Stimulated activated CD4-positive, alpha-beta T cell treated with anti-CD3 and anti-CD28 coated beads, TNF-alpha, amount 100 ng/mL, for 4 hours (primary cell): ENCODE data around the gene HS3ST5.
"Not testable (repeated sequence)": the region's sequence is repeated elsewhere in the genome, so short reads cannot be mapped to it uniquely, and the experiment has no call there.

Experiments
- DNase-seq, 3 experiments: peaks; one replicate each; pipeline ENCODE4 v3.0.0-alpha.2; 2020; ENCODE audit warnings: low read depth in 3 of 3

HS3ST5 gene

DNA sequence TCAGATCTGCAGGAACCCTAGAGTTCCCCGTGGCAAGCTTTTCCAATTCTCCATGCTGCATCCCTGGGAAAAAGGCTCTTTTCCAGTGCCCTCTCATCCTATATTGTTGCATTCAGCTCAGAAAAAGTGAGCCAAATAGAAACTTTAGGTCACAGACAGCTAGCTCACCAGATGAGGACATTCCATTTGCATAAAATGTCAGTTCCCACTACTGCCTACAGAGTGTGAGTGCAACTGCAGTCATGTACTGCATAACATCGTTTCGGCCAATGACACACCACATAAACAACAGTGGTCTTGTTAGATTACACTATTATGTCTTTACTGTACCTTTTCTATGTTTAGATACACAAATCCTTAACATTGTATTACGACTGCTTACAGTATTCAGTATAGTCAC lies 8.6 kb downstream of the HS3ST5 start:
- no peak for DNase-seq

DNA sequence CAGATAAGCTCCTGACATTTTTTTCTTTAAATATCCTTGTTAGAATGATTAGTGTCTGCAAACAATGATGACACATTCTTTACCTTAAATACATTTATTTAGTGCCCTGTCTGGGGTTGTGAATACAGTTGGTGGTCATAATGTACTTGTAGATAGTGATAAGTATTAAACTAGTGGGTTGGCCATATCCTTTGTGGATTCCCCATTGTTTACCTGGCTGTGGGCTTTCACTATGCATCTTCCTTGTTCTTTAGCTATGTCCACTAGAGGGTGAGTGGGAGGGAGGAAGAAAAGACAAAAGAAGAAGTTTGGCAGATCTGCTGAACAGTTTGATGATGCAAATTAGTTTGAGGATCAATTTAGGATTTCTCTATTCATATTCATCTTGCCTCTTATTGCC lies 15.7 kb downstream of the HS3ST5 start:
- DNase-seq: no peak

DNA sequence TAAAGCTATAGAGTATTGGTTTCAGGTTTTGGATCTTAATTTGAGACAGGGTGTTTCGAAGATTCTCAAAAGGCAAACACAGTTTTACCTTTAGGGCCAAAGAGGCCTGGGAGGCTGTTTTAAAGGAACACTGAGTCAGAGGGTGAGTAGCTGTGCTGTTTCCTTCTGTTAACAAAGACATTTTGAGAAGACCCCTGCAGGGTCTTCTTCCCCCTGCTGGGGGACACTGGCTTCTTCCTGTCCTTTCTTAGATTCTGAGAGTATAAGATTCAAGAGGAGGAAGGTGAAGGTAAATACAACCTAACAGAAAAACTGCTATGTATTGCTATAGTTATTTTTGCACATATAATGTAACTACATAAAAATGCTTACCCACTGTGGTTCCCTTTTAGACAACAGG lies 19.0 kb downstream of the HS3ST5 start:
- DNase-seq: no peak

DNA sequence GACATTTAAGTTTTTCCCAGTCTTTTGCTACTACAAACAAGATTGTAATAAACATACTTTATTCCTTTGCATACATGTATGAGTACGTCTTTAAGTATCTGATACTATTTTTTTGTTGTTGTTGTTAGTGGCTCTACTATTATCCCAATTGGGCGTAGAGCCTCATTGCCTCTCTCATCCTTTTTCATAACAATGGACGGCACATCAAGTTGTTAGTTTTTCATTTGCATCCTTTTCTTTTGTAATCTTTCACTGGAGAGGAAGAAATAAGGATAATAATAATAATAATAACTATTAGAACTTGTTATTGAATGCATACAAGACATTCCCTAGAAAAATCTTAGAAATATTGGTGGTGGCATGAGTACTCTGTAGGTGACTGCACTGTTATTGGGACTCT lies 23.1 kb downstream of the HS3ST5 start:
- no peak for DNase-seq

DNA sequence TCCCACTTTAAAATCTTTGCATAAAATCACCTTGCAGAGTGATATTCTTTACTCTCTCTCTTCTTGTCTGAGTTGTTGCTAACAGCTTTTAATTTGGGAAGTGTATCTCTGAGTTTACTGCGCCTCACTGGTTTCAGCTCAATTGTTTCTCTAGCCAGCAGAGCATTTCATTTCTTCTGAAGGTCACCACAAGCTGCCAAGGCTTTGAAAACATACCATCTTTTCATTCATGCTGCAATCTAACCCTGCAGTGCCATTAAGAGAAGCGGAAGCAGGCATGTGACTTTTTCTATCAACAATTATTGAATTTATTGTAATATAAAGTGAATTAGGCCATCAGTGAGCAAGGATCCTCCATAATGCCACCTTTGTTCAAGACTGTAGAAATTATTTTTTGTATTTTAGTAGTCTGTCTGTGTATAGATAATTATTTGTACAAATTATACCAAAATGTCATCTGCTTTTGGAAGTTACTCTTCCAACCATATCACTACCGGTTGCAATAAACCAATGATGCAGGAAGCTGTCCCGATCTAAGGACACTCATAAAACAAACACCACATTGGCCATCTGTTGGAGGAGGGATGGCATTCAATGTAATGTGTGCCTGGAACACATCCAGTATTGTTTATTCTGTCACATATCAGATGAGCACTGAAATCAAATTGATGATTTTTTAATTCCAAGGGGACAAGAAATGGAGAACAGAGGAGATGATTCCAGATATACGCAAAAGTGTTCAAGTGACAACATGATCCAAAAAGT lies 26.8 kb downstream of the HS3ST5 start:
- no peak for DNase-seq

DNA sequence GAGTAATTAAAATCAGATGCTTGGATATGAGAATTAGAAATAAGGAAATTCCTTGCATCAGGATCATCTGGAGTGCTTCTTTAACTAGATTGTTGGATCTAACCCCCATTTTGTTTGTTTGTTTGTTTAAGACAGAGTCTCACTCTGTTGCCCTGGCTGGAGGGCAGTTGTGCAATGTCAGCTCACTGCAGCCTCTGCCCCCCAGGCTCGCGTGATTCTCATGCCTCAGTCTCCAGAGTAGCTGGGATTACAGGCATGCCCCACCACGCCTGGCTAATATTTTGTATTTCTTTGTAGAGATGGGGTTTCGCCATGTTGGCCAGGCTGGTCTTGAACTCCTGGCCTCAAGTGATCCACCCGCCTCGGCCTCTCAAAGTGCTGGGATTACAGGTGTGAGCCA lies 29.0 kb downstream of the HS3ST5 start:
- DNase-seq: not testable (repeated sequence)

DNA sequence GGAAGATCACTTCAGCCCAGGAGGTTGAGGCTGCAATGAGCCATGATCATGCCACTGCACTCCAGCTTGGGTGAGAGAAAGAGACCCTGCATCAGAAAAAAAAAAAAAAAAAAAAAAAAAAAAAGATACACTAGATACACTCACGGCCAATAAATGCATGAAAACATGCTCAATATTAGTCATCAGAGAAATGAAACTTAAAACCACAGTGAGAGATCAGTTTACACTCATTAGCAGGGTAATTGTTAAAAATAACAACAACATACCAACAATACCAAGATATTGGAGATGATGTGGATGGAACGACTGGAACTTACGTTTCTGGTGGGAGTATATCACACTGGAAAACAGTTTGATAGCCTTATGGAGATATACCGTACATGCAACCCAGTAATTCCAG lies 29.9 kb downstream of the HS3ST5 start:
- DNase-seq: no peak

DNA sequence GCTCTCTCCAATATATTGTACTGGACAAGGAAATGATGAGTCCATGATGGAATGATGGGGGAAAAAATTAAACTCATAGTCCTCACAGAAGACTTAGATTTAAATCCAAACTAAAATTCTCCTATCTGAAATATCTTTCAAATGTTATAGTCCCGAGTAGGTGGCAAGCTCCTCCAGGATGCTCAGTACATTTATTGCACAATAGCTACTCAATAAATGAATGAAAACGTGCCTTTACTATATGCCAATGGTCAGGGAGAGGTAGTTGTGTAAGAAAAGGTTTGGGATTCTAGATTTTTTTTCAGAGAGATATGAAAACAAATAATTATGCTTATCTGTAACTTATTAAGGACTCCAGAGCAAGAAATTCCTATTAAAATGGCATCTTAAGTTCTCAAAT lies 32.8 kb downstream of the HS3ST5 start:
- DNase-seq: no peak

DNA sequence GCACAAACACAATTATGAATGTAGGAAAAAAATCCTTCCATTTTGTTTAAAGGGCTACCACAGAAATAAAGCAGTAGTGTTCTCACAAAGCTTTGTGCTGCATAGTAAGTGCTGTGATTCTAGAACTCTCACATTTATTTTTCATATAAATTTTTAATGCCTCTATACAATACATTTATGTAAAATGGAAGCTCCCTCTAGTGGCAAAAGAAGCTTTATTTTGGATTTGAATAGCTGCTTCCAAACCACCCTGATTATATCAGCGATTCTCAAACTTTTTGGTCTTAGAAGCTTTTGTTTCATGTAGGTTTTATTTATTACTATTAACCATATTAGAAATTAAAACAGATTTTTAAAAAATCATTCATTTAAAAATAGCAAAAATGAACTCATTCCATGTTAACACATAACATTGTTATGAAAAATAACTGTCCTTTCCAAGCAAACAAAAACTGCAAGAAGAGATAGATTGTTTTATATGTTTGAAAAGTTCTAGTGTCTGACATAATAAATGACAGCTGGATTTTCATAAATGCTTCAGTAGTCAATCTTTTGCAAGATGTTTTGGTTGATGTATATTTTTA lies 38.4 kb downstream of the HS3ST5 start:
- DNase-seq: no peak

DNA sequence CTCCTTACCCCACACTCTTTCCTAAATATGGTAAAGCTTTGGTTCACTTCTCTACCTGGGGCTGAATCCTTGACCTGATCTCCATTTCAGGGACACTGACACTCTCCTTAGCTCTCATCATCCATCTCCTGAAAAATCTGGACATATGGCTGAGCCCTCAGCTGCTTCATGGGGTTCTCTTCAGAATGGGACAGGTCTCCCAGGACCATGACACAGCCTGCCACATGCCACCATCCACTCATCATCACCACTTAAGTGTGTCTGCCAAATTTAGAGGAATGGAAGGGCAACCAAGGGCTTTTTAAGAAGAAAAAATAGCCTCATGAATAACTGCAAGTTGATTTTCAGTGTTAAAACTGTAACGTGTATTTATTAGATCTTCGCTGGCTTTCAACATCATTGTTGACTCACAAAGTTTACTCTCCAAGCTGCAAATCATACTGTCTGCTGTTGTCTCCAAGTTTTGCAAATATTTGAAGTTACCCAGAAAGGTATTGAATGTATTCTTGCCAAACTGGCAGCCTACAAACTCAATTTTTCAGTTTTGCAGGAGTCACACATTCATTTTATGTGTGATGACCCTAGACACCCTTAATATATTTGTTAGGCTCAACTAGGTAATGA lies 41.1 kb downstream of the HS3ST5 start:
- no peak for DNase-seq

DNA sequence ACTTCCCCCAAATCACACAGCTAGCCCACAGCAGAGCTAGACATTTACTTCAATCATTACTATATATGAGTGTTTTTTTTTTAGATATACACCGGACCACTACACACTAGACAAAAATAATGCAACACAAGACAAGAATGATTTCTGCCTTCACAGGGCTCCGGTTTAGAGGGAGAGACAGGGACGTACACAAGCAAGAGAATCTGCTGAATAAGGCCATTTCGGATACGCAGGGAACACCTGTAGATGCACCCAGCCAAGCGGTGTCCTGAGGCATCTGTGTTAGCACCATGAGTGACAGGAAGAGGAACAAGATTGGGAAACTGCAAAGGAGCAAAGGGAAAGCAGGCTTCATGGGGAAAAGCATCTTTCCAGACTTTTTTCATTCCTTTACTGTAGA lies 45.7 kb downstream of the HS3ST5 start:
- DNase-seq: no peak

DNA sequence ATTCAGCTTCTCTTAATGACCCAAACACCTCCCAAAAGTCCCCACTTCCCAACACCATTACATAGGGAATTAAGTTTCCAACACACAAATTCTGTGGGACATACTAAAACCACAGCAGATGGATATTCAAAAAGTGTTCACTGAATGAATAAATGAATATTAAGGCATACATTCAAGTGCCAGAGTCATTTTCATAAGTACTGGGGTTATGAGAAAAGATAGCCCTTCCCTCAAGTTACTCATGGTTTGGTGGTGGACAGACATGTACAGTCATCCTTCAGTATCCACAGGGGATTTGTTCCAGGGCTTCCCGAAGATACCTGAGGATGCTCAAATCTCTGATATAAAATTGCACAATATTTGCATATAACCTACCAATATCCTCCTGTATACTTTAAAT lies 50.4 kb downstream of the HS3ST5 start:
- no peak for DNase-seq

DNA sequence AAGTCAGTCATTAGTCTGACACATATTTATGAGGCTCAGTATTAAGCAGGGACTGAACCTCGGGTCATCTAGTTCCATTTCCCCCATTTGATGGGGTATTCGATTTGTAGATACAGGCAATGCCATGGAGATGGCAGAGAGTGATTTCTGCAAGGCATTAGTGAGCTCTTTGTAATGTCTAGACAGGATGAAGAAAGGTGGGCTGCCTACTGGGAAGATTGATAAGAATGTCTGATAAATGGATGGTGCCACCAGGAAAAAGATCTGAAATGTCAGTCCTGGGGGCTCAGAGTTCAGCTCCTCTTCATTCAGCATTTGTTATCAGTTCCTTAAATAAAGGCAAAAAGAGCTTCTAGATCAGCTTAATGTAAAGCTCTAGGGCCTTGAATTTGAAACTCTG lies 51.4 kb downstream of the HS3ST5 start:
- no peak for DNase-seq

DNA sequence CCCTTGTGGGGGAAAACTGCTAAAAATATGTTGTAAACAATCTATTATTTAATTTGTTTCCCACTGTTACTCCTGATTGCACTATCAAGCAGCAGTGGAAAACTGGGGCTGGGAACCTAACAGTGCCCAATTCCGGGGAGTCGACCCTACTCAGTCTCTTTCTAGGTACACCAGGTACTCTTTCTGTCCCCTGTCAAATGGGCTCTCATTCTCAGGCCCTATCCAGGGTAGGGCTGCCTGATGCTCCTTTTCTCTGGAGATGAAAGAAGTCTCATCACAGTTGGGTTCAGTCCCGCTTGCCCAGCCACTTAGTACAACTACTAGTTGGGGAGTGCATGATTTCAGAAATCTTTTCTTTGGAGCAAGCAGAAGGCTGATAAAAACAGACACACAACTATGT lies 52.0 kb downstream of the HS3ST5 start:
- no peak for DNase-seq

DNA sequence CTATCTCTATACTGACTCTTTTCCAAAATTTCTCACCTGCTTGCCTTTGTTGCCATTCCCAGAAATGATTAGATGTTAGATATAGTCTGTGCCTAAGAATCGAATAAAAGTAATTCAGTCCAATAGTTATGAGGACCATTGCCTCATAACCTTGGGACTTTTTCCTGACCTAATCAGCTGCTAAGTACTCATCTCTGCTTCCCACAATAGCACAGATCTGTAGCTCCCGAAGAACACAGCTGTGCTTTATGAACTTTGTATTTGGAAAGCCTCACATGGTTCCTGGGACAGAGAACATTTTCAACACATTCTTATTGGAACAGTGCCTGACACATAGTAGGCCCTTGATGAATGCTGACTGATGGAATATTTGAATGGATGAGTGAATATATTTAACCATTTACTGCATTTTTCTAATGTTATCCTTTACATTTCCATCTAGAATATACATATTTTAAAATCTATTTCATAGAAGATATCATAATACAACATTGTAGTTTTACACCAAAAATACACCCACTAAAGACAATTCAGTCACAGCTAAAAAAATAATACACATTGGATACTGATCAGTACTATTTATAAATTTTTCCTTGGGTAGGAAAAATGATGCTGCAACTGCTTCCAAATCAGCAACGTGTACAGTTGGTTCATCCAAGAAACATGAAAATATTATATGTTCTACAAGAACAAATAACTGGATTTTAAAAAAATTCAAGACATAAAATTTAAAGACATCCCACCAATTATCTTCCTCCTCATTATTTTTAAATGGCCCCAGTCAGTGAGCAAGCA lies 53.9 kb downstream of the HS3ST5 start:
- DNase-seq: no peak

DNA sequence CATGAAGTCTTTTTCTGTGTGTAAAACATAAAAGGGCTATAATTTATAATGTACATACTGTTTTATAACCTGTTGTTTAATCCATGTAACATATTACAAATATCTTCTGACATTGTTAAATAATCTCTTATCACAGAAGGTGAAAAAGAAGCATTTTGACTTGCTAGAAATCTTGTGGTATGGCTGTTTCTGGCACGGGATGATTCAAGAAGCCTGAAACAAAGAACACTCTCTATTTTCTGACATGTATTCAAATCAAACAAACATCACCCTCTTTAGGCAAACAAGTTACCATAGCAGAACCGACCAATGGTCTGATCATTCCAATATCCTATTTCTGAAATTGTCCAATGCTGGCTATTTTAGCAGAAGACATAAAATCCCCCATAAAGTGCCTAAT lies 55.4 kb downstream of the HS3ST5 start:
- DNase-seq: no peak

DNA sequence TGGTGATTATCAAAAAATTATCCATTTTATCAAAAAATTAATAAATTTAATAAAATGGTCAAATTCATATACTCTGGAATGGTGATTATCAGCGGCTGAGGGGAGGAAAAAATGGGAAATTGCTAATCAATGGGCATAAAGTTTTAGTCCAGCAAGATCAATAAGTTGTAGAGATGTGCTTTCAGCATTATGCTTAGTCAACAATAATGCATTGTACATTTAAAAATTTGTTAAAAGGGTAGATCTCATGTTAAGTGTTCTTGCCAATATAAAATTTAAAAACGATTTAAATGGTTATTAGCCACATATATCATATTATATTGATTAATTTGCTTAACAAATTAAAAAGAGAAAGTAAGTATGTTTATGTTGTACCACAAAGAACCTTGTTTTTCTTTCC lies 56.6 kb downstream of the HS3ST5 start:
- no peak for DNase-seq

DNA sequence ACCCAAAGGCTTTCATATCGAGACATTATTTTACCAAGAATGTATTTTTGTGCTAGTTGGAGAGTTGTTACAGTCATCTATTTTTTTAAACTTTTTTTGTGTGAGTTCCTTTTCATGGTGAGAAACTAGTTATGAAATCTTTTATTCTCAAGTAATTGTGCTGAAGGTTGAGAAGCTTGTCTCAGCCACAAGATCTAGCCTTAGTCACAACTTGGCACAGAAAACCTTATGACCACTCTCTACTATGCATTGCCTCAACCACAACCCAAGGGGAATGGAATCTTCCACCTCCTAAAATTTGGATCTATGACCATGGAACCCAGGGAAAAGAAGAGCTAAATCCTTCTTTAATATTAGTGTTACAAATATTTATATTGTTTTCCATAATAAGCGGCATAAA lies 58.5 kb downstream of the HS3ST5 start:
- no peak for DNase-seq

DNA sequence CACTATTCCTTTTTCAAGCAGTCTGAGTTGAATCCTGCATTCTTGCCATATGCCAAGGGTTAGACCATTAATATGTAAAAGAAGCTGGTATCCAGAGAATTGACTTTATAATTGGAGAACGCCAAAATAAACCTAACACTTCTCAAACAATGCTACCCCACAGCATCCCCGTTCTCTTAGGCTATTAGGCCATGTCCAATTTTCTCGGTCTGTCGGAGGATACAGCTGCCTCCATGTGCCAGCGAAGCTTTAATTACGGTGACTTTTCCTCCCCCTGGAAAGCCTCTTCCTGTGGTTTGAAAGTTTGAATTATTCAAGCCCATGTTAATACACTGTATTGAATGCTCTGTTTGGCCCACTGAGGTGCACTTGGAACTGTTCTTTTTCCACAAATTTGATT lies 60.5 kb downstream of the HS3ST5 start:
- DNase-seq: no peak

DNA sequence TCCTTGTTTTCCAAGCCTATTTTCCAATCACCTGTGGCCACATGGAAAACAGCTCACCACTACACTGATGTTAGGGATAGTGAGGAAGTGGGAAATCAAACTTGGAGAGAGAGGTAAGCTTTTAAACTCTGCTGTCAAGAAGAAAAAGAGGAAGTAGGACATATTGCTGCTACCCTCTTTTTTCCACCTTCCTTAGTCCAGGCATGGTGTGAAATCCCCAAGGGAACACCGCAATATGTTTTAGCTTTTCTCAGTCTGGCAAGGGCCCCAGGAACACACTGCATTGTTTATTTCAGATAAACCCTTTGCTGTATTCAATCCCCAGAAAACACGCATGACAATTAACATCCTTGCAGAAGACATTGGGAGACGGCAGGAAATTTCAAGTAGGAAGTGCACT lies 61.3 kb downstream of the HS3ST5 start:
- no peak for DNase-seq

DNA sequence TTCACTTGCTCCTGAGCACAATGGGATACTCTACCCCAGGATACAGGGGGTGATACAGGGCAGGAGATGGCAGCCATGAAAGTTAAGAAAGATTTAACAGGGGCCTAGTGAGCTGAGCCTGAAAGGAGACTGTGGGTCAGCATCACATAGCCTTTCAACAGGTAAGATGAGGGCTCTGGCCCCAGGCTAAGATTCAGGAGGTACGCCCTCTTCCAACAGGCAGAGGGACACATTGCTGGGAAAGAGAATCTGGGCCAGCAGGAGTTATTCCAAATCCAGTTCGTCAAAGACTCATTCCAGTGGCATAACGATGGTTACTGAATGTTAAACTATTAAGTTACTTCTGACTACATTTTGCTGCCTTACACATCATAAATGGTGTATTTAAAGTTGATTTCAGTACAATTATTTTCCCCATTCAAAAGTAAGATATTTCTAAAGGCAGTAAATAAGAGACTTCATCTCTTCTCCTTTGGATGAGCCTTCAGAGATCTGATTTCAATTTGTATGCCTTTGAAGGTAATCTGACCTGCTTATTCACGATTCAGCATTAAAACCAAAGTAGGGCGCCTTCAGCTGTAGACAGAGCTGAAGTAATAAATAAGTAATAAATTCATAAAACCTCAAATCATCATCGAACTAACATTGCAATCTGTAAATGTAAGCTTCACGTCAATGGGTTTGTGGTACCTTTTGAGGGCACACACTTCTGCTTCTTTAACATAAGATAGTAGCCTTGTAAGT lies 62.4 kb downstream of the HS3ST5 start:
- DNase-seq: no peak

DNA sequence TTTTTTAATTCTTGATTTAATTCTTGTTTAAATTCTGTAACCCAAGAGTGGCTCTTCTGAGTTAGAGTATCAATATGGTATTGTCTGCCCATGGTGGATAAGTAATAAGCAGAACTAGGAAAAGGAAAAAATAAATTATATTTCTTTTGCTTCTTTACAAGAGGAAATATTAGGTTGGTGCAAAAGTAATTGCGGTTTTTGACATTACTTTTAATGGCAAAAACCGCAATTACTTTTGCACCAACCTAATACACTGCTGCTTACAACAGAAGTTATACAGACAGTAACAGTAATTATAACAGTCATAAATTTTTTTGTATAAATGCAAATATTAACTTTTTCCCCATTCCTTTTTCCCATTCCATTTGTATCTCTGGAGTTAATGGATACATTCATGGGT lies 65.6 kb downstream of the HS3ST5 start:
- no peak for DNase-seq
